Measurements from ENCODE around the gene MOSPD3. TPM values are rescaled to one million over a fixed set of nuclear protein-coding genes. Genes with fewer than 3 reads are reported as not detected.

MOSPD3 gene
- total and polyA plus RNA-seq, 2 of the 13 experiments (the other 11 are each of a cell fraction or from before 2014, with no cell fraction given): 7.6 to 8.8 TPM

DNA sequence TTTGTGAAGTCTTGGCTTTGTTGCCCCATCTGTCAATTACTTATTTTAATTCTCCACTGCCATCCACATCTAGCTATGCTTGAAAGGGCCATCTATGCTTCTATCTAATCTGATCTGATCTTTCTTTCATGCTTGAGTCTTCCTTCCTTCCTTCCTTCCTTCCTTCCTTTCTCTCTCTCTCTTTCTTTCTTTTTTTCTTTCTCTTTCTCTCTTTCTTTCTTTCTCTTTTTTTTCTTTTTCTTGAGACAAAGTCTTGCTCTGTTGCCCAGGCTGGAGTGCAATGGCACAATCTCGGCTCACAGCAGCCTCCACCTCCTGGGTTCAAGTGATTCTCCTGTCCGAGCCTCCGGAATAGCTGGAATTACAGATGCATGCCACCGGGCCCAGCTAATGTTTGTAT is 17.7 kb downstream of the MOSPD3 start (continued):
- TF ChIP-seq, protein P1, sequence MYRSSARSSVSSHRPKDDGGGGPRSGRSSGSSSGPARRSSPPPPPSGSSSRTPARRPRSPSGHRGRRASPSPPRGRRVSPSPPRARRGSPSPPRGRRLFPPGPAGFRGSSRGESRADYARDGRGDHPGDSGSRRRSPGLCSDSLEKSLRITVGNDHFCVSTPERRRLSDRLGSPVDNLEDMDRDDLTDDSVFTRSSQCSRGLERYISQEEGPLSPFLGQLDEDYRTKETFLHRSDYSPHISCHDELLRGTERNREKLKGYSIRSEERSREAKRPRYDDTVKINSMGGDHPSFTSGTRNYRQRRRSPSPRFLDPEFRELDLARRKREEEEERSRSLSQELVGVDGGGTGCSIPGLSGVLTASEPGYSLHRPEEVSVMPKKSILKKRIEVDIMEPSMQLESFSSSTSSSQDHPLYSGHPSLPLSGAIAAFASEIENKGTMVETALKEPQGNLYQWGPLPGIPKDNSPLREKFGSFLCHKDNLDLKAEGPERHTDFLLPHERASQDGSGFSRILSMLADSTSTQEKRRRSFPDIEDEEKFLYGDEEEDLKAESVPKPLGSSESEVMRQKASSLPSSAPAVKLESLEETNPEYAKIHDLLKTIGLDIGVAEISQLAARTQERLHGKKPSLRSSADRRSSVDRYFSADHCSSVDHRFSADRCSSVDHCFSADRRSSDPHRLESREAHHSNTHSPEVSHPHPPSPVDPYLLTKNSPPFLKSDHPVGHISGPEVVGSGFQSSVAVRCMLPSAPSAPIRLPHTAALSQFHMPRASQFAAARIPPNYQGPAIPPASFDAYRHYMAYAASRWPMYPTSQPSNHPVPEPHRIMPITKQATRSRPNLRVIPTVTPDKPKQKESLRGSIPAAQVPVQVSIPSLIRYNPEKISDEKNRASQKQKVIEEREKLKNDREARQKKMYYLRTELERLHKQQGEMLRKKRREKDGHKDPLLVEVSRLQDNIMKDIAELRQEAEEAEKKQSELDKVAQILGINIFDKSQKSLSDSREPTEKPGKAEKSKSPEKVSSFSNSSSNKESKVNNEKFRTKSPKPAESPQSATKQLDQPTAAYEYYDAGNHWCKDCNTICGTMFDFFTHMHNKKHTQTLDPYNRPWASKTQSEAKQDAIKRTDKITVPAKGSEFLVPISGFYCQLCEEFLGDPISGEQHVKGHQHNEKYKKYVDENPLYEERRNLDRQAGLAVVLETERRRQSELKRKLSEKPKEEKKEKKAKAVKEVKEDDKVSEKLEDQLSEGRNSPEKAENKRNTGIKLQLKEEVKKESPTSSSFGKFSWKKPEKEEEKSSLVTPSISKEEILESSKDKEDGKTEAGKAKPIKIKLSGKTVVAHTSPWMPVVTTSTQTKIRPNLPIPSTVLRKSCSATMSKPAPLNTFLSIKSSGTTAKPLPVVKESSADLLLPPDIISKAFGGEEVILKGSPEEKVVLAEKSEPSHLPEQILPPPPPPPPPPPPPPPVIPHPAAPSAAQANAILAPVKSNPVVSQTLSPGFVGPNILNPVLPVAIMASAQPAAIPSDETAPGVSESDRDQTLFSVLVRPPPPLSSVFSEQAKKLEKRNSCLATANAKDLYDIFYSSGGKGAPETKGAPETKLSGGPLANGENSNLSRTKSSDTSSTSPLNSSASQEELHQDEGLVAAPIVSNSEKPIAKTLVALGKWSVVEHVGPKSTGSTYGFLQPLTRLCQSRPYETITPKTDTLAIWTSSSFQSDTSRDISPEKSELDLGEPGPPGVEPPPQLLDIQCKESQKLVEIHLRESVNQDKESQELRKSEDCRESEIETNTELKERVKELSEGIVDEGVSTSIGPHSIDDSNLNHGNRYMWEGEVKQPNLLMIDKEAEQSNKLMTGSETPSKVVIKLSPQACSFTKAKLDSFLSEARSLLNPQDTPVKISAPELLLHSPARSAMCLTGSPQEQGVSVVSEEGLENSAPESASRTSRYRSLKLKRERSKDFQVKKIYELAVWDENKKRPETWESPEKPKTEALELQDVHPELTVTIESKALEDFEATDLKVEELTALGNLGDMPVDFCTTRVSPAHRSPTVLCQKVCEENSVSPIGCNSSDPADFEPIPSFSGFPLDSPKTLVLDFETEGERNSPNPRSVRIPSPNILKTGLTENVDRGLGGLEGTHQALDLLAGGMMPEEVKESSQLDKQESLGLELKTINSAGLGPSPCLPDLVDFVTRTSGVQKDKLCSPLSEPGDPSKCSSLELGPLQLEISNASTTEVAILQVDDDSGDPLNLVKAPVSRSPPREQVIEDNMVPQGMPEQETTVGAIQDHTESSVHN (CRISPR knock-in tag; IDR thresholded peaks at IDR 0.05): no peak
- TF ChIP-seq SP1 (IDR thresholded peaks at IDR 0.05): no peak
- TF ChIP-seq SP1 (CRISPR knock-in tag; IDR thresholded peaks at IDR 0.05): no peak
- TF ChIP-seq ZNF713 (CRISPR knock-in tag; IDR thresholded peaks at IDR 0.05): no peak
- TF ChIP-seq ZBTB21 (CRISPR knock-in tag; IDR thresholded peaks at IDR 0.05): no peak
- no peak for TF ChIP-seq SALL2 (CRISPR knock-in tag; IDR thresholded peaks at IDR 0.05)
- TF ChIP-seq SRY (CRISPR knock-in tag; IDR thresholded peaks at IDR 0.05): no peak
